Measurements from ENCODE around the gene DDX10.

Gene DDX10

DNA sequence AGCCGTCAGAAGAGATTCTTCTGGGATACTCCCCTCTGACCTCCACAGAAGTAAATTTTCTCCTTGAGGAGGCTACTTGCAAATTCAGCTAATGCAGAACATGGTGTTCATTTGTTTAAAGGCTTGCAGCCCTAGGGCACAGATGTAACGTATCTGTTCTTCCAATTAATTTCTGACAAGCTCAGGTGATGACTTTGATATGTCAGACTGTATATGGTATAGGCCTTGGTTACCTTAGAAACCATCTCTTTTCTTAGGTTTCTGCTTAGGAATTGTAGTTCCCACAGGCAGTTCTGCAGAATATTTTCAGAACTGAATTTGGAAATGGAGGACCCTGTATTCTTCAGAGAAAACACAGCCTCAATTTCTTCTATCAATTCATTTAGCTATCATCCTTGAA lies 117.1 kb downstream of the DDX10 start:
- TF ChIP-seq, protein P1, sequence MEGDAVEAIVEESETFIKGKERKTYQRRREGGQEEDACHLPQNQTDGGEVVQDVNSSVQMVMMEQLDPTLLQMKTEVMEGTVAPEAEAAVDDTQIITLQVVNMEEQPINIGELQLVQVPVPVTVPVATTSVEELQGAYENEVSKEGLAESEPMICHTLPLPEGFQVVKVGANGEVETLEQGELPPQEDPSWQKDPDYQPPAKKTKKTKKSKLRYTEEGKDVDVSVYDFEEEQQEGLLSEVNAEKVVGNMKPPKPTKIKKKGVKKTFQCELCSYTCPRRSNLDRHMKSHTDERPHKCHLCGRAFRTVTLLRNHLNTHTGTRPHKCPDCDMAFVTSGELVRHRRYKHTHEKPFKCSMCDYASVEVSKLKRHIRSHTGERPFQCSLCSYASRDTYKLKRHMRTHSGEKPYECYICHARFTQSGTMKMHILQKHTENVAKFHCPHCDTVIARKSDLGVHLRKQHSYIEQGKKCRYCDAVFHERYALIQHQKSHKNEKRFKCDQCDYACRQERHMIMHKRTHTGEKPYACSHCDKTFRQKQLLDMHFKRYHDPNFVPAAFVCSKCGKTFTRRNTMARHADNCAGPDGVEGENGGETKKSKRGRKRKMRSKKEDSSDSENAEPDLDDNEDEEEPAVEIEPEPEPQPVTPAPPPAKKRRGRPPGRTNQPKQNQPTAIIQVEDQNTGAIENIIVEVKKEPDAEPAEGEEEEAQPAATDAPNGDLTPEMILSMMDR (IDR thresholded peaks at IDR 0.05; ENCODE audit: borderline replicate concordance, insufficient read depth, low read depth, low read length), result no peak

DNA sequence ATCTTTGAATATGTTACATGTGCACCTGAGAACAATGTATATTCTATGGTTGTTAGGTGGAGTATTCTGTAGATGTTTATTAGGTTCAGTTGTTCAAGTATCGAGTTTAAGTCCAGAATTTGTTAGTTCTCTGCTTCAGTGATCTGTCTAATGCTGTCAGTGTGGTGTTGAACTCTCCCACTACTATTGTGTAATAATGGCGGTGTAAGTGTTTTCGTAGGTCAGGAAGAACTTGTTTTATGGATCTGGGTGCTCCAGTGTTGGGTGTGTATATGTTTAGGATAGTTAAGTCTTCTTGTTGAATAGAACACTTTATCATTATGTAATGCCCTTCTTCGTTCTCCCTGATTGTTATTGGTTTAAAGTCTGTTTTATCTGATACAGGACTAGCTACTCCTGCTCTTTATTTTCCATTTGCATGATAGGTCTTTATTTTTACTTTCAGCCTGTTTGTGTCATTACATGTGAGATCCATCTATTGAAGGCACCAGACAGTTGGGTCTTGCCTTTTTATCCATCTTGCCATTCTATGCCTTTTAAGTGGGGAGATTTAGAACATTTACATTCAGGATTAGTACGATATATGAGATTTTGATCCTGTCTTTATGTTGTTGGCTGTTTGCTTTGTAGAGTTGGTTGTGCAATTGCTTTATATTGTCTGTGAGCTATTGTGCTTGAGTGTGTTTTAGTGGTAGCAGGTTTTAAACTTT lies 121.6 kb downstream of the DDX10 start:
- TF ChIP-seq, protein P1 (IDR thresholded peaks at IDR 0.05; ENCODE audit: borderline replicate concordance, insufficient read depth, low read depth, low read length), result no peak
- no peak overlapping the region for H3K4me3 ChIP-seq (ENCODE audit: low read depth, low read length)

More for the DNA sequence above, 117.1 kb downstream of the DDX10 start:
- H3K4me3 ChIP-seq (ENCODE audit: low read depth, low read length), result no peak overlapping the region

DNA sequence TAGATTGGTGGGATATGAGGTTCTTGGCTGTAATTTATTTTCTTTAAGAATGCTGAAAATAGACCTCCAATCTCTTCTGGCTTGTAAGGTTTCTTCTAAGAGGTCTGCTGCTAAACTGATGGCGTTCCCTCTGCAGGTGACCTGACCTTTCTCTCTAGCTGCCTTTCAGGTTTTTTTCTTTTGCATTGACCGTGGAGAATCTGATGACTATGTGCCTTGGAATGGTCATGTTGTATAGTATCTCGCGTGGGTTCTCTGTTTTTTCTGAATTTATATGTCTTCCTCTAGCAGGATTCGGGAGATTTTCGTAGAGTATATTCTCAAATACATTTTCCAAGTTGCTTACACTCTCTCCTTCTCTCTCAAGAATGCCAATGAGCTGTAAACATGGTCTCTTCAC lies 122.2 kb downstream of the DDX10 start:
- H3K4me3 ChIP-seq (ENCODE audit: low read depth, low read length), result no peak overlapping the region
- TF ChIP-seq, protein P1 (IDR thresholded peaks at IDR 0.05; ENCODE audit: borderline replicate concordance, insufficient read depth, low read depth, low read length), result no peak

DNA sequence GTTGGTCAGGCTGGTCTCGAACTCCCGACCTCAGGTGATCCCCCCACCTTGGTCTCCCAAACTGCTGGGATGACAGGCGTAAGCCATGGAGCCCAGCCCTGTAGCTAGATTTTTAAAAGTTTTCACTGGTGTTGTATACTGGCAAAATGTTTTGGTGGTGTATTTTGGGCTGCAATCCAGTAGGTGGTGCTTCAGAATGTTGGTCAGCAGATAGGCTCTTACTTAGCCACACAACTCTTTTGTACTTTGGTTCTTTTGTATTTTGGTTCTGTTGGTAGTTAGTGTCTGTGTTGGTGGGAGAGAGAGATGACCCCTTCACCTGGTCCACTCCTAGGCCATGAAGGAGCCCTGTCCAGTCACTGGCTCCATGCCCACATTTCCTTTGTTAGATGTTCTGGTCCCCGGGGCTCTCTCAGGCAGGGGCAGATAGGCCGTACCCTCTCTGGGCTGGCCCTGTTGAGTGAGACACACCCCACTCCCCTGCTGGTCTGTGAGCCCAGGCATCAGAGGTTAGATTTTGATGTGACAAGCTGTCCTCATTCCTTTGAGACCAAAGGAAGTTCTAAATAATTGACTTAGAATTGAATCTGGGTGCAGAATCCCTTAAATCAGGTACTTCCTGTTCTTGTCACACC lies 123.8 kb downstream of the DDX10 start:
- H3K4me3 ChIP-seq (ENCODE audit: low read depth, low read length), result no peak overlapping the region
- TF ChIP-seq, protein P1 (IDR thresholded peaks at IDR 0.05; ENCODE audit: borderline replicate concordance, insufficient read depth, low read depth, low read length), result peak; percentile 47; the same call in 1 of the 2 replicates

DNA sequence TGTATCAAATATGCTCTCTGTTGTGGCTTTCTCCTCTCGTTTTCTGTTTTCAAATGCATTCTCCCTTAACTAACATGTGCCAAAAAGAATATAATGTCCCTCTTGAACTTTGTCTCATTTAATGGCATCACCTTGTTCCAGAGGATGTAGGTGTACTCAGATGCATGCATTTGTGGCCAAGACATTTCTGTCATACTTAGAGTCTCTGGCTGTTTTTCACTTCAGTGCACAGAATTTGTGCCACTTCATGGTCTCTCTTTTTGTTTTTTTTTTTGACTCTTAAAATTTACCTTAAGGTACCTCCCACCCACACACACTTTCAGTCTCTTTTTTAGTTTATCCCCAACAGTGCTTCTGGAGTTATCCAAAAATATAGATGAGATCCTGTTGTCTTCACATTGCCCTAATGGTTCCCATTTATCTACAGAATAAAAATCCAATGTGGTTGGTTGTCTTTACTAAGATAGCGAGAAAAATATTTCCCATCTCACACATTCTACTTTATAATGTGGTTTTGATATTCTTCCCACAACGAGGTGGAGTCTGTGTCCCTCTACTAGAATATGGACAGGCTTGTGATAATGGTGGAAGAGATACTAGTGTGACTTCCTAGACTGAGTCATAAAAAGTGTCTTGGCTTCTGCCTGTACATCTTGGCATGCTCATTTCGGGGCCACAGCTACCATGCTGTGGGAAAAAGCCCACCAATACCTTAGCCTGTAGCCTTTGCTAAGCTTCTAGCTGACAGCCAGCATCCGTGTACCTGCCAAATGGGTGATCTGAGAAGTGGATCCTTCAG lies 125.8 kb downstream of the DDX10 start:
- TF ChIP-seq, protein P1 (IDR thresholded peaks at IDR 0.05; ENCODE audit: borderline replicate concordance, insufficient read depth, low read depth, low read length), result no peak
- H3K4me3 ChIP-seq (ENCODE audit: low read depth, low read length), result no peak overlapping the region

DNA sequence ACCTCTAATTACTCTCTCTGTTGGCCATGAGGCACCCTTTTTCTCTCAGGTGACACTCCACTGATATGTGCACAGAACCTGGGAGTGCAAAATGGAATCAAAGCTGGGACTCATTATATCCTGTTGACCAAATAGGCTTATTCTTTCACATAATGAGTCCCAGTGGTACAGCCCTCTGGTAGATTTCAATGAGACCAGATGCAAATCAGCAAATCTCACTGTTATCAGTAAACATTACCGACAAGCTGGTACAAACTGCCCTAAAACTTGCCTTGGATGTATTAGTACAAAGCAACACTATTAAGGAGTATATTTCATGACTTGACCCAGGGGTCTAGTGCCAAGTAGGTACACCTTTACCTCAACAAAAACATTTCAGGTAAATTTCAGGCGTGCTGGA lies 128.3 kb downstream of the DDX10 start:
- TF ChIP-seq, protein P1 (IDR thresholded peaks at IDR 0.05; ENCODE audit: borderline replicate concordance, insufficient read depth, low read depth, low read length), result no peak
- H3K4me3 ChIP-seq (ENCODE audit: low read depth, low read length), result no peak overlapping the region
